Small intestine (tissue), 7 donors: ENCODE measurements around the gene SORCS2. TPM values are rescaled to one million over a fixed set of nuclear protein-coding genes. Genes with fewer than 3 reads are reported as not detected.

Source experiments
- DNase-seq, 2 donors: peaks; one replicate each; pipeline versions ENCODE4 v3.0.0 to v3.0.0-alpha.2; 2013
- FAIRE-seq: peaks from 2 replicates; lab custom pipeline; 2012; peaks lifted over from hg19 to GRCh38; lab: Jason Lieb, UNC
- H3K27ac ChIP-seq, 3 donors: one replicate each; pipeline ENCODE4 v1.5.1; 2013; ENCODE audit warnings: low read length in 2 of 3, mild to moderate bottlenecking in 2 of 3, control low read depth in 1 of 3, inconsistent platforms in 1 of 3, low read depth in 1 of 3, moderate library complexity in 1 of 3
- H3K27me3 ChIP-seq, 3 donors: one replicate each; pipeline ENCODE4 v1.6.1; 2013; ENCODE audit warnings: low read length in 3 of 3, inconsistent platforms in 1 of 3; ENCODE audit not compliant: control insufficient read depth in 3 of 3, insufficient read depth in 3 of 3
- H3K36me3 ChIP-seq, 3 donors: one replicate each; pipeline ENCODE4 v1.6.1; 2013; ENCODE audit warnings: low read length in 3 of 3, inconsistent platforms in 1 of 3, low read depth in 1 of 3, mild to moderate bottlenecking in 1 of 3, moderate library complexity in 1 of 3; ENCODE audit not compliant: control insufficient read depth in 3 of 3, insufficient read depth in 2 of 3
- H3K4me1 ChIP-seq, 3 donors: one replicate each; pipeline ENCODE4 v1.6.1; 2013; ENCODE audit warnings: low read length in 2 of 3, inconsistent platforms in 1 of 3, low read depth in 1 of 3, mild to moderate bottlenecking in 1 of 3, moderate library complexity in 1 of 3; ENCODE audit not compliant: control insufficient read depth in 3 of 3, insufficient read depth in 2 of 3
- H3K4me3 ChIP-seq, 3 donors: one replicate each; pipeline ENCODE4 v1.5.1; 2013; ENCODE audit warnings: low read length in 3 of 3, control low read depth in 1 of 3, inconsistent platforms in 1 of 3, low read depth in 1 of 3, mild to moderate bottlenecking in 1 of 3, moderate library complexity in 1 of 3
- H3K9me3 ChIP-seq, 2 donors: one replicate each; pipeline ENCODE4 v1.6.1; 2013; ENCODE audit warnings: low read depth in 1 of 2, low read length in 1 of 2; ENCODE audit not compliant: control insufficient read depth in 2 of 2, insufficient read depth in 1 of 2
- WGBS, 3 donors: extraction: QIAGEN DNeasy Blood & Tissue Kit; methylation state at CpG; one replicate each; pipeline ENCODE4 v1.1.7; 2013; 5-methylcytosine and 5-hydroxymethylcytosine counted together
- polyA plus RNA-seq, 4 donors: library from polyadenylated mRNA; stranded (reverse) in 3 of 4; unstranded in 1 of 4; fragments of 200-250 nt in 3 of 4; fragments of 120-200 nt in 1 of 4; gene quantifications; one replicate each; pipeline versions ENCODE4 v1.2.1 to v1.2.3, GENCODE V29; 2013
- donor health status: healthy with polysubstance abuse.
- donor health status: control.
- donor health status: control.
- donor health status: Bipolar disorder and iron deficiency.
- donor health status: healthy.

Gene SORCS2
- polyA plus RNA-seq, 4 donors, result 0.63 to 3.3 (median 2.2) TPM; not detected in 1

DNA sequence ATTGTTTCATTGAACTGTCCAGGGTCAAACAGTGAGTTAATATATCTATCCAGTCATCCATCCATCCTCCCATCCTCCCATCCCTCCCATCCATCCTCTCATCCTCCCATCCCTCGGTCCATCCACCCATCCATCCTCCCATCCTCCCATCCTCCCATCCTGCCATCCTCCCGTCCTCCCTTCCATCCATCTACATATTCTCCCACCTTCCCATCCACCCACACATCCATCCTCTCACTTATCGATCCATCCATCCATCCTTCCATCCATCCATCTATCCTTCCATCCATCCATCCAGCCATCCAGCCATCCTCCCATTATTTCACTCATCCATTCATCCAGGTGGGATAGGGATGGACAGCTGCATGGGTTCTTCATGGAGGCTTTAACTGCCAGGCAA is 277.8 kb downstream of the SORCS2 start:
- no peak for FAIRE-seq
- Histone ChIP-seq H3K27ac (no peak overlapping the region), H3K9me3 (peaks cover 0 to 9% of the 10 kb centered on the region in 2 donors), H3K4me1 (no peaks in the 10 kb centered on the region), H3K4me3 (no peak overlapping the region), H3K27me3 (peaks cover 0 to 3% (median 0%) of the 10 kb centered on the region in 3 donors), H3K36me3 (no peaks in the 10 kb centered on the region)
- WGBS, 3 donors, result 71 to 86% (median 75%) methylated on average over 3 of the region's 3 CpGs
- no peak for DNase-seq

DNA sequence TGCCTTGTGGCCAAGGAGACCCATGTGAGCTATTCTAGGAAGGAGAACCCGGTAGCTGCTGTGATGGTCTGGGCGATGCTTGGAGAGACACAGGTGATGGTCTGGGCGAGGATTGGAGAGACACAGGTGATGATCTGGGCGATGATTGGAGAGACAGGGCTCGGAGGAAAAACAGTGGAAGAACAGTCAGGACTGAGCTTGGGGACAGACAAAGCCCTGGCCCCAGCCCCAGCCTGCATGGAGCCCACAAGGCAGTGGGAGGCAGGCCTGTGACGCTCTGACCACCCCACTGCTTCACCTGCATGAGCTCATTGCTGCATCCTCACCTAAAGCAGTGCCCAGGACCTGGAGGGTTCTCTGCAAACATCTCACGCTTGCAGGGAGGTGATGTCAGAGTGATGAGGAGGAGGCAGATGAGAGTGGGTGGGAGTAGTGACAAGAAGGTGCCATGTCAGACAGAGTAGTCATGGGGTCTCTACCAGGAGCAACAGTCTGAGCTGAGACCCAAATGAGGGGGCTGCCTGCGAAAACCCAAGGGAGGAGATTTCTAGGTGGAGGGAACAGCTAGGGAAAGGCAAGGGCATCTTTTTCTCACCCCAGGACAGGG is 278.3 kb downstream of the SORCS2 start:
- DNase-seq (no peak), FAIRE-seq (no peak)
- no peaks in the 10 kb centered on the region for H3K36me3 ChIP-seq
- peaks cover 0 to 3% (median 0%) of the 10 kb centered on the region in 3 donors for H3K27me3 ChIP-seq
- H3K4me1 ChIP-seq, result no peaks in the 10 kb centered on the region
- WGBS, 3 donors, result 75 to 89% (median 77%) methylated on average over 8 of the region's 8 CpGs
- H3K9me3 ChIP-seq, result peaks cover 0 to 6% of the 10 kb centered on the region in 2 donors
- no peak overlapping the region for H3K27ac ChIP-seq
- no peak overlapping the region for H3K4me3 ChIP-seq

GRCh38 chr4:7472442-7473013 is 280.2 kb downstream of the SORCS2 start:
- Histone ChIP-seq H3K4me1 (no peaks in the 10 kb centered on the region), H3K9me3 (no peaks in the 10 kb centered on the region), H3K36me3 (no peaks in the 10 kb centered on the region), H3K4me3 (no peak overlapping the region), H3K27me3 (peaks cover 0 to 3% (median 0%) of the 10 kb centered on the region in 3 donors), H3K27ac (no peak overlapping the region)
- 41 to 52% (median 46%) methylated on average over 19 of the region's 19 CpGs for WGBS, 3 donors
- no peak for FAIRE-seq
- DNase-seq, result no peak

DNA sequence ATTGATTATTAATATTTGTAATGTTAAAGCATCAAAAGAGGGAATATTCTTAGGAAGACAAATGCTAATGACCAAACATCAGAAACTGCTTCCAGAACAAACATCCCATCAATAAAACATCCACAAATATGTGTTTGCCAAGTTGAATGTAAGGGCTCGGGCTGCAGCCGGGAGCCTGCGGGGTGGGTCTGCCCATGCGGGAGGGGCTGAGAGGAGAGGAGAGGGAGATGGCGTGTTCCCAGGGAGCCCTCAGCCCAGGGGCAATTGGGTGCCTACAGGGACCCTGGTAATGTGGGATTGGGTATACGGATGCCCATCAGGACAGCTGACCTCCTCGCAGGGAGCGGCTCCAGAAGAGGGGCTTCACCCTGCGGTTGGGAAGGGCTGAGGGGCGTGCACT is 280.7 kb downstream of the SORCS2 start:
- no peaks in the 10 kb centered on the region for H3K36me3 ChIP-seq
- H3K4me1 ChIP-seq, result no peaks in the 10 kb centered on the region
- H3K27me3 ChIP-seq, result peaks cover 0 to 3% (median 0%) of the 10 kb centered on the region in 3 donors
- no peak overlapping the region for H3K27ac ChIP-seq
- 57 to 73% (median 62%) methylated on average over 10 of the region's 10 CpGs for WGBS, 3 donors
- no peak for DNase-seq
- no peak overlapping the region for H3K4me3 ChIP-seq
- no peak for FAIRE-seq
- no peaks in the 10 kb centered on the region for H3K9me3 ChIP-seq

DNA sequence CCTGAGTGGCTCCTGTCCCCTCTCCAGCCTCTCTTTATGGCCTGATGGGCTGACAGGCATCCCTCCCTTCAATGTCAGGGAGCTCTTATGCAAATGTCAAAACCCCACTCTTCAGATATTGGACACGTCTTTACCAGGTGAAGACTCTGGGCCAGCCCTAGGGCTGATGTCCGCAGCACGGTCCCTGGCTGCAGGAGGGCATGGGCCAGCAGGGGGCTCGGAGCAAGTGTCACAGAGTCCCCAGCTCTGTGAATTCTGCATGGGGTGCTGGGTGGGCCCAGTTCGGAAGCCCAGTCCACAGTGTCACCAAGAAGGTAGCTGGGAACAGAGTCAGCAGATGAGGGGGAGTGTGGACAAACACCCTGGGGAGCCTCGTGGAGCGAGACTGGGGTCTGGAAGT is 282.0 kb downstream of the SORCS2 start:
- H3K4me3 ChIP-seq, result no peak overlapping the region
- H3K27me3 ChIP-seq, result peaks cover 0 to 3% (median 0%) of the 10 kb centered on the region in 3 donors
- H3K27ac ChIP-seq, result no peak overlapping the region
- no peaks in the 10 kb centered on the region for H3K9me3 ChIP-seq
- FAIRE-seq (no peak), DNase-seq (no peak)
- 66 to 82% (median 79%) methylated on average over 7 of the region's 7 CpGs for WGBS, 3 donors
- no peaks in the 10 kb centered on the region for H3K4me1 ChIP-seq
- no peaks in the 10 kb centered on the region for H3K36me3 ChIP-seq

- peaks cover 0 to 3% (median 0%) of the 10 kb centered on the region in 3 donors for H3K27me3 ChIP-seq
- no peaks in the 10 kb centered on the region for H3K9me3 ChIP-seq
- WGBS, 3 donors, result 76 to 81% (median 78%) methylated on average over 5 of the region's 5 CpGs
Measured at GRCh38 chr4:7475207-7475606, 282.9 kb downstream of the SORCS2 start.

GRCh38 chr4:7476820-7477219 is 284.5 kb downstream of the SORCS2 start:
- WGBS, 3 donors, result 25 to 50% (median 36%) methylated on average over 6 of the region's 6 CpGs
- no peak for FAIRE-seq
- H3K4me3 ChIP-seq, result no peak overlapping the region

More at GRCh38 chr4:7475207-7475606, 282.9 kb downstream of the SORCS2 start:
- FAIRE-seq (no peak), DNase-seq (no peak)
- H3K36me3 ChIP-seq, result no peaks in the 10 kb centered on the region
- no peak overlapping the region for H3K27ac ChIP-seq
- no peaks in the 10 kb centered on the region for H3K4me1 ChIP-seq
- H3K4me3 ChIP-seq, result no peak overlapping the region

GRCh38 chr4:7477695-7478094 is 285.4 kb downstream of the SORCS2 start:
- WGBS, 3 donors, result 78 to 89% (median 82%) methylated on average over 7 of the region's 7 CpGs
- Histone ChIP-seq H3K27ac (no peak overlapping the region), H3K36me3 (no peaks in the 10 kb centered on the region), H3K9me3 (no peaks in the 10 kb centered on the region), H3K4me3 (no peak overlapping the region), H3K4me1 (no peaks in the 10 kb centered on the region), H3K27me3 (peaks cover 0 to 3% (median 0%) of the 10 kb centered on the region in 3 donors)
- no peak for FAIRE-seq
- DNase-seq, result no peak

More at GRCh38 chr4:7476820-7477219, 284.5 kb downstream of the SORCS2 start:
- Histone ChIP-seq H3K4me1 (no peaks in the 10 kb centered on the region), H3K27ac (no peak overlapping the region), H3K9me3 (no peaks in the 10 kb centered on the region), H3K27me3 (peaks cover 0 to 3% (median 0%) of the 10 kb centered on the region in 3 donors), H3K36me3 (no peaks in the 10 kb centered on the region)
- no peak for DNase-seq
